Fibroblast of lung (primary cell): Measurements from ENCODE around the gene PGM3.

Experiments used
- CTCF ChIP-seq, 2 donors: IDR thresholded peaks in 1 of 2; conservative IDR thresholded peaks in 1 of 2; 1 replicate in 1 of 2; 2 replicates in 1 of 2; pipeline ENCODE4 v1.5.1; 2011 to 2012; ENCODE audit warnings: low read length in 2 of 2, control low read depth in 1 of 2, inconsistent platforms in 1 of 2, low read depth in 1 of 2, mild to moderate bottlenecking in 1 of 2
- EZH2 ChIP-seq: IDR thresholded peaks from 2 replicates; pipeline ENCODE4 v1.5.1; 2012; ENCODE audit warnings: low read length, control low read depth, mild to moderate bottlenecking; ENCODE audit errors: missing control alignments

- no peak for TF ChIP-seq EZH2
- no peak for TF ChIP-seq CTCF (conservative IDR thresholded peaks at IDR 0.05 in 1 of 2, IDR thresholded peaks at IDR 0.05 in 1 of 2; ENCODE audit: low read depth in 1 of 2, low read length in 2 of 2)
Measured at GRCh38 chr6:83168556-83168955, 24.5 kb downstream of the PGM3 start.
